NK-92 (cell line): ENCODE measurements around the gene FAM25G.
"Not testable (repeated sequence)": the region's sequence is repeated elsewhere in the genome, so short reads cannot be mapped to it uniquely, and the experiment has no call there.

Experiments
- DNase-seq: peaks from one replicate; lab custom pipeline; 2025; ENCODE audit not compliant: unreplicated experiment; lab: John Stamatoyannopoulos, UW

Gene FAM25G

DNA sequence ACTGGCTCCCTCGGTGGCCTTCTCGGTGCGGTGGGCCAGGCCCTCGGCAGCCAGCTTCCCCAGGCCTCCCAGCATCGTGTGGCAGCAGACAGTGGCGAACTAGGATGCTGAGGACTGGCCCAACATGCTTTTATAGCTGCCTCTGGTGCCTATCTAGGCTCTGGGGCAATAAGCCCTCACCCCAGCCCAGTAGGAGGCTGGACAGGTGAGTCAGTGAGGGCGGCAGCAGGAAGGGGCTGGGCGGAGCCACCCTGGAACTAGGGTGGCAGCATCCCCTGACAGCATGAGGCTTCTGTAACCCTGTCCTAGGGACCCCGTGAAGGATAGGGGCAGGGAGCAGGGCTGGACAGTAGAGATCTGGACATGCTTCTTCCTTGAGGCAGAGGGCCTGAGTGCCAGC is at the start of gene FAM25G:
Gene FAM25G, minus strand, starts transcription at position 101 of the 400 bp plus-strand sequence. Its CDS starts 26 bp downstream, at position 75.
- not testable (repeated sequence) for DNase-seq

DNA sequence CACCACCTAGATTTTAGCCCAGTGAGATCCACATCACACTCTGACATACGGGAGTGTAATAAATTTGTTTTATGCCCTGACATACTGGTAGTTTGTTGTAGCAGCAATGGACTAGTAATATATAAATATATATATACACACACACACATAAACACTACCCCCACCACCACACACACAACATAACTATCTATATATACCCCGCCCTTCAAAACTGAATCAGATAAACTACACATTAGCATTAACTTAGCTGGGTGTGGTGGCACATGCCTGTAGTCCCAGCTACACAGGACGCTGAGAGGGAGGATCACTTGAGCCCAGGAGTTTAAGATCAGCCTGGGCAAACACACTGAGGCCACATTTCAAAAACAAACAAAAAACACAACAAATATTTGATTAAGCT is 44.9 kb upstream of the FAM25G start:
- DNase-seq: not testable (repeated sequence)

DNA sequence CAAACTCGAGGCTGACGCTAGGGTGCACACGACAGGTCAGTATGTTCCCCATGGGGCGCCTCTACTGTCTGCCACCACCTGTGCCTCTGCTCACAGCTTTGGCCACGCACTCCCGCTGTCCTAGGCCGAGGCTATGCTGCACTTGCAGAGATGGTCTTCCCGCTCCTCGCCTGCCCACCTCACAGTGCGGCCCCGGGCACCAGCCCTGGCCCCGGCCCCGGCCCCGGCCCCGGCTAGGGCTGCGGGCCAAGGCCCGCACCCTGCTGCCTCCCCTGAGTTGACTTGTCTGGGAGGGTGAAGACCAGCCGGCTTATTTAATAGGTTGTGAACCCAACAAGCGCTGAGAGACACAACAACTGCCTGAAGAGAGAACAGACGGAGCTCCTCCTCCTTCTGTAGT is 32.0 kb upstream of the FAM25G start, which contains the start of gene AGAP9:
Gene AGAP9, minus strand, starts transcription at position 164 of the 400 bp plus-strand sequence. Its CDS starts 112 bp downstream, at position 52.
- not testable (repeated sequence) for DNase-seq

DNA sequence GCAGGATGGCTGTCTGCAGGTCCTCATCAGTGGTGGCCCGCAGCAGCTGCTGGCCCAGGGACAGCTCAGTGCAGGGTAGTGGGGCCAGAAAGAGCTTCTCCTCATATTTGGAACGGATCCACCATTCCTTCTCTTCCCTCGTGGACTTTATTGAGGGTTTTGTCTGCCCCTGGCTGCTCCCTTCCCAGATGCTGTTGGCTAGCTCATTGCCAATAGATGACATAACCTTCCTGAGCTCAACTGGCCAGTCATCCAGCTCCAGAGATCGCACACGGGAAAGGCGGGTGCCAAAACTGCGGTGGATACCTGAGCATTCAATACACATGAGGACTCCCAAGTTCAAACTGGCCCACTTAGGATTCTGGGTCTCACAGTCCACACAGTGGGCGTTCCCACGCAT is 10.8 kb upstream of the FAM25G start:
- DNase-seq: not testable (repeated sequence)

DNA sequence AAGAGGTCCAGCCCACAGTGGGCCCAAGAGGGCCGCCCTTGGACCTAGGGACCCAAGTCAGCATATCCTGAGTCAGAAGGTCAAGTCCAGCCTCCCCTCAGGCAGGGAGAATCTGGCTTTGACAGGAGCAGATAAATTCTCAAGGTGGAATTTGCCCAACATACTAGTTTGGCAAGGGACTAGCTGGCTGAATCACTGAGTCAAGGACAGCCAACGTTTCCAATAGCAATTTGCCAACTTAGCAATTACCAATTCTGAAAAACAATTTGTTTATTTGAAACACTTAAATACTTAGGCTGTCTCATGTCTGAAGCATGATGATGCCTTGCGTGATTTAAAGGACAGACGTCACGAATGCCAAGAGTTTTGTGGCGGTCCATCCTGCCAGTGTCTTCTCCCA is 2.7 kb upstream of the FAM25G start:
- DNase-seq: not testable (repeated sequence)

DNA sequence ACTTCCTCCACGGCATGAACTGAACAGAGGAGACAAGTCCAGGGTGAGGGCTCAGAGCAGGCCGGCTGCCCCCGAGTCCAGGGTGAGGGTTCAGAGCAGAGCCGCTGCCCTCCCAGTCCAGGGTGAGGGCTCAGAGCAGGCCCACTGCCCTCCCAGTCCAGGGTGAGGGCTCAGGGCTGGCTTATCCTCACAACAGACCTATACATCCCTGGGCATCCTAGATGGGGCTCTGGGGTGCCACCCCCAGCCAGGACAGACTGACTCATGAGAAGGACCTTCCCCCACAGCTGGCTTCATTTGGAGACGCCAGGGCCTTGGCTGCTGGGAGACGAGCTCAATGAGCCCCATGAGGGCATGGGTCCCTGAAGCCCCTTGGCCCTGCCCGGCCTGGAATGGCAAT is 1.9 kb downstream of the FAM25G start:
- not testable (repeated sequence) for DNase-seq

DNA sequence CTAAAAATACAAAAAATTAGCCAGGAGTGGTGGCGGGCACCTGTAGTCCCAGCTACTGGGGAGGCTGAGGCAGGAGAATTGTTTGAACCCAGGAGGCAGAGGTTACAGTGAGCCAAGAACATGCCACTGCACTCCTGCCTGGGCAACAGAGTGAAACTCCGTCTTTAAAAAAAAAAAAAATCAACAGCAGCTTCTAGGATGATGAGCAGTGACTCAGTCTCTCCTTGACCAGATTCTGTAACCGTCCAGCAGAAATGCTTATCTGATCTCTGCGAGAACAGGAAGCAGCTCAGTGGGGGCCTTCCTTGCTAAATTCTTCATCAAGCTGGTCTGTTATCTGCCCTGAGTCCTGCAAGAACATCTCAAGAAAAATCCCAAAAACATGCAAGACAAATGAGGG is 5.6 kb downstream of the FAM25G start:
- not testable (repeated sequence) for DNase-seq

DNA sequence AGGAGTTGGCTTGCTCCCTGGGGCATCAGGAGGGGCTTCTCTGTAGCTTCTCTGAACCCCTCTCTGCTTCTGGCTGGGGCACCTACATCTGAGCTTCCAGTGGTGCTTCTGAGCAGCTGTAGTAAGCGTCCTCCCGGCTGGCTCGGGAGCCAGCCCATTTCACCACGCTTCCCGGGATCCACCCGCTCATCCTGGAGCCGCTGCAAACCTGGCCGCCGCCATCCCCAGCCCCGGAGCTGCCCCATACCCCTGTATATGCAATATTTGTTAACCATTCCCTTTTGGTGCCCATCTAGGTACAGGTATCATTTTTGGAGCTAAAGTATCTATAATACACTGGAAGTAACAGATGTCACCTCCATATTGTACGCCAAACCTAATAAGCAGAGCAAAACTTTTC is 6.7 kb downstream of the FAM25G start:
- not testable (repeated sequence) for DNase-seq

DNA sequence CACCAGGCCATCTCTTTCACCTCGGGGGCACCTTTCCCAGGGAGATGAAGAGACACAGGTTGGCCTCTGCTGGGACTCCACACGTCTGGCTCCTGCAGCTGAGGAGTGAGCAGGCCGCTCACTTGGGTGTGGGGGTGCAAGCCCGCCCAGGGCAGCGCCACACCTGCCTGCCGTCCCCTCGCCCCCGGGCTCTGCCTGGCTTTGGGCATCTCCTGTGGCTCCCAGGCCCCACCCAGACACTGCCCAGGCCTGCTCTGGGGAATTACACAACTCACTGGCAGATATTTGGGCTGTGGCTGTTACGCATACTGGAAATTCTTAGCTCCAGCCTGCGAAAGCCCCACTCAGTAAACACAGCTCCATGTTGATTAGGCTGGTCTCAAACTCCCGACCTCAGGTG is 7.6 kb downstream of the FAM25G start, which contains the start of gene ANXA8:
Gene ANXA8, minus strand, starts transcription at position 193 of the 400 bp plus-strand sequence. Its CDS starts 182 bp downstream, at position 11.
- DNase-seq: not testable (repeated sequence)

DNA sequence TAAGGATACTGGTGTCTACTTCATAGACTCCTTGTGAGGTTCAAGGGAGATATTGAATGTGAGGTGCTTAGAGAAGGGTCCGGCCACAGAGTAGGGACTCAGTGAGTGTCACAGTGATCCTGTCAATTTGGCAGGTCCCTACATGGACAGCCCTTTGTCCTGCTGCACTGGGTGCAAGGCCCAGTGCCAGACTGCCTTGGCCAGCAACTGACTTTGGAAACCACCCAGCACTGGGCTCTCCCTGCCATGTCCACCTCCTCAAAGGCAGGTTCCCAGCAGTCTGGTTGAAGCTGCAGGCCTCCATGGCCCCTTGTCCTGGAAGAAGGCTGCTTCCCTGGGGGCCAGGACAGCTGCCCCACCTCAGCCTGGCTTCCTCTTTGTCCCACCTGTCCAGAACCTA is 9.1 kb downstream of the FAM25G start:
- DNase-seq: not testable (repeated sequence)

DNA sequence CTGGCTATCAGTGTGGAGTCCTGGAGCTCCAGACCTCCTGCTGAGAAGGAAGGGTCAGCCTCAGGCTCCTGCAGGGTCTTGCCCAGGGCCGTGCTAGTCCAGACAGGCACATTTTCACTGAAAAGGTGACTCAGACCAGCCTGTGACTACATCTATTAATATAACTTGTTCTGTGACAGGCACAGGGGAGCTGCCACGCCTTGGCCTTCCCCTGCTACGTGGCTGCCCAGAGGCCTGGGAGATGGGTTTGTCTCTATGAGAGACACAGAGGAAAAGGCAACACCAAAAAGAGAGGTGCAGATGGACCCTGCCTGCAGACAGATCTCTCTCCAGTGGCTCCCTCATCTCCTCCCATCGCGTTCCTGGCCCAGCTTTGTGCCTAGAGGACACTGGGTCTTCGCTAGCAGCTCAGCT is 9.7 kb downstream of the FAM25G start:
- not testable (repeated sequence) for DNase-seq

DNA sequence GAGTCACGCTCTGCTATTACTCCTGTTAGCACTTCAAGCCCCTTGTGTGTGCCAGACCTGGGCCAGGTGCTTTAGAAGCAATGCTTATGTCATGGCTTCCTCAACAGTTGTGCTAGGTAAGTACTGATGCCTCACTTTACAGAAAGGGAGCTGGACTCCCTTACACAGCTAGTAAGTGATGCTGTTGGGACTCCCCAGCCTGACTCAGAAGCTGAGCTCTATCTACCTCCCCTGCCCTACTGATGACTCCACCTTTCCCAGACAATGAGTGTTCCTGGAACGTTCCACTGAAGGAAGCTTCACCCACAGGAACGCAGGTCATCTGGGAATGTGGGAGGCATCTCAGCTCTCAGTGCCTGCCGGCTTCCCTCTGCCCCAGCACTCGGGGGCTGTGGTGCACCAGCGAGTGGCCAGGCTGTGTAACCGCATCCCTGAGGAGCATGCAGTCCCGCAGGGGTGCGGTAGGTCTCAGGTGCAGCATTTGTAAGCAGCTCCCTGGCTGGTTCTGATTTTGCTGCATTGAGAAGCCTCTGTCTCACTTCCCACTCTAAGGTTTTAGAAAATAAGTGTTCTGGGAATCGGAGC is 10.2 kb downstream of the FAM25G start:
- not testable (repeated sequence) for DNase-seq

DNA sequence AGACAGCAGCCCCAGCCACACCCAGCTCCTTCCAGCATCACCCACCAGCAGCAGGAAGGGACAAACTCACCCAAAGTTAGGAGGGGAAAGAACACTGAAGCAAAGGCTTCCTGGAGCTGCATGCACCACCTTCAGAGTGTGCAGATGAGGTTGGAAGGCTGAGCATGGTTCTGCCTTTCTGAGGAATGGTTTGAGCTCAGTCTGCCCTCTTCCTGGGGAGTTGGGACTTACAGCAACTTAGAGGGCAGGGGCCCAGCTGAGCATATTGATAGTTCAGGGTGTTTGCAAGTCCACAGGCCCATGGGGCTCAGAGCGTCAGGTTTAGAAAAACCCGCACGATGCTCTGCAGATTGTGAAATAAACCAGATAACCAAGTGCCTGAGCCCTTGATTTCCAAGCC is 11.4 kb downstream of the FAM25G start:
- not testable (repeated sequence) for DNase-seq

DNA sequence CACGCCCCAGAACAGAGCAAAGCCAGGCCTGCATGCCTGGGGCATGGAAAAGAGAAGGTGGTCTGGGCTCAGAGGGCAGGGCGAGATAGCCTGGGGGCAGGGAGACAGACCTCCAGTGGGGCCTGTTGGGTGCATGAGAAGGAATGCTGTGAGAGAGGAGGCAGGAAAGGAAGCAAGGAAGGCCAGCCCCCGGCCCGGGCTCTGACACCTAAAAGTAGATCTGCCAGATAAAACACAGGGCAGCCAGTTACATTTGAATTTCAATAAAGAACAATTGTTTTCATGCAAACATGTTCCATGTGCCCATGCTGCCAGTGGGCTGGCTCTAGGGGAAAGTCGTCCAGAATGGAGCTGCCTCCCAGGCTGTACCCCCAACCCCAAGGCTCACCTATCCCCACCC is 13.4 kb downstream of the FAM25G start:
- not testable (repeated sequence) for DNase-seq

DNA sequence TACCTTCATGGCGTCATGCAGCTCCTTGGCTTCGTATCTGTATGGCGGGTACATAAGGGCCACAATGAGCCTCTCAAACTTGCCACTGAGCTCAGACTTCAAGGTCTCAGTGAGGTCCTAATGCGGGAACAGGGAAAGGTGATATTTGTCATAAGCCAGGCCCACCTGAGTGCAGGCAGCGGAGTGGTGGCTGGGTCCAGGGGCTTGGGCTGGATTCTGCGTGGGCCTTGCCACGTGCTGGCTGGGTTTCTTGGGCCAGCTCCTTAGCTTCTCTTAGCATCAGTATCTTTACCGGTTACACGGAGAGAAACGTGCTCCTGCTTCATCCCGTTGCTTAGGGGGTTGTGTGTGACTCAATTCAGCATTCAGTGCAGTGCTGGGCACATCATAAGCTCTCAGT is 14.4 kb downstream of the FAM25G start:
- not testable (repeated sequence) for DNase-seq

DNA sequence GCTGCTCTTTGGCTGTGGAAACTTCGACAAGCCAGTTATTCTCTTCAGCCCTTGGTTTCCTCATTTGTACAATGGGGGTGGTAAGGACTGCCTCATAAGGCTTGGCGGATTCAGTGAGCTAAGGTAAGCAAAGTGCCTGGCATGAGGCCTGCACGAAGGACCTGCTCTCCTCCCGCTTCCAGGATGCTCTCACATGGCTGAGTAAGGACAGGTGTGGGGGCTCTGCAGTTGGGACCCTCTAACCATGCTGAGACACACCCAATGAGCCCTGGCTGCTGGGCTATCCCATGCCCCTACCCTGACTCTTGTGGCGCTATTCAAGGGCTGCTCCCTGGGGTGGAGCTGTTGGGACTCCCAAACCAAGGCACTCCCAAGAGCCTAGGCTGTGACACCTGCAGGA is 16.4 kb downstream of the FAM25G start:
- not testable (repeated sequence) for DNase-seq

DNA sequence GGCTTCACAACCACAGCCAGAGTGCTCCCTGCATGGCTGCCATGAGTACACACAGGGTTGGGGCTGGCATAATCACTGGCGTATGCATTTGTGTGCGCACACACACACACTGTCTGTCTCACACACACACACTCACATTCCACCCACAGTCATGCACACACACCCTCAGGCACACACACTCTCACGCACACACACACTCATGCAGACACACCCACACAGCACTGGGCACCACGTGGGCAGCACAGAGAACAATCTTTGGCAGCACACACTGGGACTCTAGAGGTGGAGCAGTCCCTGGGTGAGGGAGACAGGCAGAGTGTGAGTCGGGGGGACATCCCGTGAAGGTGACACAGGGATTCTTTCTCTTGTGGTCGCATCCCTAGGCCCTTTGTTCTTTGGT is 18.0 kb downstream of the FAM25G start:
- DNase-seq: not testable (repeated sequence)

DNA sequence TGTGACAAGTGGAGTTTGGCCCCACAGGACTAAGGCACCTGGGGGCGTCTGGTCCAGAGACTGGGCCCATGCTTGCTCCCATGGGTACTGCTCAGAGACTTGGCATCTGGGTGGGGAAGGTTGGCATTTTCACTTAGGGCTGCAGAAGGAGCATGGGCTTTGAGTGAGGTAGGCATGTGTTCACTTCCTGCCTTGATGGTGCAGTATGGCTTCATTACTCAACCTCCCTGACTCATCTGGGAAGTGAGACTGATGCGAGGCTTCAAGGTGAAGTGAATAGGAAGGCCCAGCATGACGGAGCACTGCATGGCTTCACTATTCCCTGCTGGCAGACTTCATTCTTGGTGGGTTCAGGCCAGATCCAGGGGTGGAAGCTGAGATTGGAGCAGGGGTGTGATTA is 18.9 kb downstream of the FAM25G start:
- not testable (repeated sequence) for DNase-seq

DNA sequence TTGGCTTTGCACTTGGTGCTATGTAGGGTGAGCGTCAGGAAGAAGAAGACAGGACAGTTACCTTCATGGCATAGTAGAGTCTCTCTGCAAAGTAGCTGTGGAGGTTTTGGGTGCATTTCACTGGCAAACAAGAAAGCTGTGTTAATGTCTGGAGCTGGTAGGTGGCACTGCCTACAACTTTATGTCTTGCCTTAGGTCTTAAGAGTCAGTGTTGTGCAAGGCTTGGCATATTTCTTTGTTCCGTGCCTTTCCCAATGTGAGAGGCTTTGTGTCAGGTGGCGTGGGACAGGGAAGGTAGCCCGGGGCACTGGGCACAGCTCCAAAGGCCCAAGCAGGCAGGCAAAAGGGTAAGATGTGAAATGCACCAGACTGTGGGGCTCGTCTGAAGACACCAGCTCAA is 19.4 kb downstream of the FAM25G start:
- not testable (repeated sequence) for DNase-seq

DNA sequence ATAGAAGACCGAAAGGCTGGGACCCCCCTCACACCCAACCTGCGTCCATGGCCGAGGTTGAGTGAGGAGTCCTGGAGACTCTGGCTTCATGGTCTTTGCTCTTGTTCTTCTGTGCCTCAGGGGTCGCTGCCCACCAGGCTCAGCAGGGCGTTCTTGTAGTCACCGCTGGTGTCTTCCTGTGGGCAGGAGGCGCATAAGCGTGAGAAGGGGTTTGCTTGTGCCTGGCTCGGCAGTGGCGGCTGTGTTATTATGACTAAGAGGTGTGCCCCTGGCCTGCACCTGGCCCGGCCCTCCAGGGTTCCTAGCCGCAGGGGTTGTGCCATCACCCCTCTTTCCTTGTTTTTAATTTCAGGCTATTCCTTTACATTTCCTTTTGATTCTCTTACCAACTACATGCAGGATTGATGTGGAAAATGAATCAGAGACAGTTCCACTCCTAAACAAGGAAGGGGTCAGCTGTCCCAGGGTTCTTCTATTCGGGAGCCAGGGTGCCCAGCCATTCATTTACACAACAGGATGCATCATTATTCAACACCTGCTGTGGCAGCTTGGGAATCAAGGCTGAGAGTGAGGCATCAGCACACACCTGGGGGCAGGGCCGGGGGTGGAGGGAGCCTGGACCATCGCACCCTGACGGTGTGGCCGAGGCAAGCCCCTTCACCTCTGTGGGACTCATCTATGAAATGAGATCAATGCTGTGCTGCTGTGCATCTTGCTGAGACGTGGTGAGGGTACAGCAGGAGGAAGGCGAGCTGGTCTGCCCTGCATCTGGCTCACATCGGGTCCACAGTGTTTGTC is 22.6 kb downstream of the FAM25G start:
- DNase-seq: not testable (repeated sequence)

DNA sequence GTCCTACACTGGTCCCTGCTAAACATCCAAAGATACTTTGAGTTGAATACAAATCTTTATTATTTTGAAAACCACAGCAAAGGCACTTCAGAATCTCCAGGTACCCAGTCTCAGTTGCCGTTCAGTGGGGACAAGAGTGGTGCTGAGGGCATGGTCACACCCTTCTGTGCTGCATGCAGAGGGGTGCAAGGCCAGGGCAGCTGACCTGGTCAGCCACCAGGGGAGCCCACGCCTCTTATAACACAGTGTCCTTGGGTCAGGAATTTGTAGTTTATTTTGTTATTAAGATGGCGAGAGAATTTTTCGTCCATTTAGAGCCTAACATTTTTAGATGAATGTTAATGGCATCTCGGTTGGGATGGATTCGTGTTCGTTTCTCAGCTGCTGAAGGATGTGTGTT is 23.5 kb downstream of the FAM25G start:
- not testable (repeated sequence) for DNase-seq

DNA sequence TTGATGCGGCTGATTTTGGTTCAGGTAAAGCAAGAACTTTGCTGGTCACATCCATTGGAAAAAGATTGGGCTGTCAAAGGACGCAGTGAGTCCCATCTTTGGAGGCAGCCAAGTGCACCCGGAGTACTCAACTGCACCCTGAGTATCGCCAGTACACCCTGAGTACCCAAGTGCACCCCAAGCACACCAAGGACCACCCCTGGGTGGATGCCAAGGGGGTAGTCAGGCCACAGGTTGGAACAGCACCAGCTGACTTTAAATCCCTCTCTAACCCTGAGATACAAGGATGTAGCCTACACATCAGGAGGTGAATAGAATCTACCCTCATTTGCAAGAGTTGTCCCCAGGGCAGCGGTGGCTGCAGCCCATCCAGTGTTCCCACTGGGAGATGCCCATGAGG is 24.0 kb downstream of the FAM25G start:
- DNase-seq: not testable (repeated sequence)
